GM13977 (cell line): ENCODE results near the gene SLC6A13.

ENCODE experiments used
- DNase-seq: peaks from one replicate; pipeline ENCODE4 v3.0.0; 2012; ENCODE audit warnings: low spot score
- in situ Hi-C: fragments of 300-500 bp; cut with MboI; formaldehyde crosslinking; loops from one replicate; pipeline ENCODE4 v1.12.0; 2022; ENCODE audit warnings: low sequenced_read_pairs, low pct_unique_long_range_greater_than_20kb, mixed read lengths, inconsistent platforms; ENCODE audit not compliant: unreplicated experiment
- TF ChIP-seq, protein P1 (sequence below): IDR thresholded peaks from 2 replicates; pipeline ENCODE4 v1.5.1; 2012; ENCODE audit warnings: mild to moderate bottlenecking, control low read depth; ENCODE audit not compliant: insufficient read depth; ENCODE audit errors: extremely low read depth, missing control alignments

The SLC6A13 gene

DNA sequence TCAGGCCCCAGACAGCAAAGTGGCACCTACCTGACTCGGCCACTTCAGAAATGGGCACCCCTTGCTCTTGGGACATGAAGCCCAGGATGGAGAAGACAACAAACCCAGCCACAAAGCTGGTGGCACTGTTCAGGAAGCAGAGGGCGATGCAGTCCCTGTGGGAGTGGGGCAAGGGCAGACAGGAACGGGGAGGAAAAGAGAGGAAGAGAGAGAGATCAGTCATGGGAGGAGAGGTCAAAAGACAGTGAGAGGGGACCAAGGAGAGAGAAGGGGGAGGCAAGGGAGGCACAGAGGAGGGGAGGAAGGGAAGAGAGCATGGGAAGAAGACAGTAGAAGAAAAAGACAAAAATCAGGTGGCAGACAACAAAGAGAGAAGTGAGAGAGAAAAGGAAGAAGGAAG lies 65.3 kb downstream of the SLC6A13 start:
- TF ChIP-seq, protein P1, sequence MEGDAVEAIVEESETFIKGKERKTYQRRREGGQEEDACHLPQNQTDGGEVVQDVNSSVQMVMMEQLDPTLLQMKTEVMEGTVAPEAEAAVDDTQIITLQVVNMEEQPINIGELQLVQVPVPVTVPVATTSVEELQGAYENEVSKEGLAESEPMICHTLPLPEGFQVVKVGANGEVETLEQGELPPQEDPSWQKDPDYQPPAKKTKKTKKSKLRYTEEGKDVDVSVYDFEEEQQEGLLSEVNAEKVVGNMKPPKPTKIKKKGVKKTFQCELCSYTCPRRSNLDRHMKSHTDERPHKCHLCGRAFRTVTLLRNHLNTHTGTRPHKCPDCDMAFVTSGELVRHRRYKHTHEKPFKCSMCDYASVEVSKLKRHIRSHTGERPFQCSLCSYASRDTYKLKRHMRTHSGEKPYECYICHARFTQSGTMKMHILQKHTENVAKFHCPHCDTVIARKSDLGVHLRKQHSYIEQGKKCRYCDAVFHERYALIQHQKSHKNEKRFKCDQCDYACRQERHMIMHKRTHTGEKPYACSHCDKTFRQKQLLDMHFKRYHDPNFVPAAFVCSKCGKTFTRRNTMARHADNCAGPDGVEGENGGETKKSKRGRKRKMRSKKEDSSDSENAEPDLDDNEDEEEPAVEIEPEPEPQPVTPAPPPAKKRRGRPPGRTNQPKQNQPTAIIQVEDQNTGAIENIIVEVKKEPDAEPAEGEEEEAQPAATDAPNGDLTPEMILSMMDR = no peak
- in situ Hi-C loops = no loop called here
- no peak for DNase-seq

DNA sequence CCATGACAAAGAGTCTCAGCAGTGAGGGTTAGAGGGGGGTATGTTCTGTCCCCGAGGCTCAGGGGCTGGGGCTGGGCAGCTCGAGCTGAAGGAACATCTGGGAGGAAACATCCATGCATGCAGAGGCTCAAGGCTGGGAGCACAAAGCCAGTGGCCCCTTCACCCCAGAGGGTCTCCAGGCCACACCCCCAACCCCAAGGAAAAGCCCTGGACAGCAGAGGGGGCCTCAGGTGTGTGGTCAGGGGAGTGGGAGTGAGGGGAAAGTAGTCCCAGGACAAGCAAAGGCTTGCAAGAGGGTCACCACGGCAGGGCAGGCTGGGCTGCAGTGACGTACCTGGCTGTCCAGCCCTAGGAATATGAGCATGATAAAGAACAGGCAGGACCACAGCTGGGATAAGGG lies 66.2 kb downstream of the SLC6A13 start:
- TF ChIP-seq, protein P1 = no peak
- in situ Hi-C loops = no loop called here
- DNase-seq = no peak

DNA sequence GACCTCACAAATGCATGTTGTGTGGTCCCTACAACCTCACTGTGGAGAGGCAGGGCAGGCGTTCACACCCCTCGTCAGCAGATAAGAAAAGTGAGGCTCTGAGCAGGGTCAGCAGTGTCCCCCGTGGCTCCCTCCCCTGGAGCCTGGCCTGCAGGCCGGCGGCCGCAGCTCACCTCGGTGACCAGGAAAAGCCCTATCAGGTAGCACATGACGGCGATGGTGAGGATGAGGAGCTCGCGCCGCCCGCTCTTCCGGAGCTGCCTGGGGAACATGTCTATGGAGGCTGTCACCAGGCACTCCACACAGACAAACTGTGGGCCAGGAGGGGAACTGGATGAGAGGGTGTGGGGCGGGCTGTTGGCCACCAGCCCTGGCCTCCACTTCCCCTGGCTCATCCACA lies 66.7 kb downstream of the SLC6A13 start:
- in situ Hi-C loops = no loop called here
- DNase-seq = no peak

DNA sequence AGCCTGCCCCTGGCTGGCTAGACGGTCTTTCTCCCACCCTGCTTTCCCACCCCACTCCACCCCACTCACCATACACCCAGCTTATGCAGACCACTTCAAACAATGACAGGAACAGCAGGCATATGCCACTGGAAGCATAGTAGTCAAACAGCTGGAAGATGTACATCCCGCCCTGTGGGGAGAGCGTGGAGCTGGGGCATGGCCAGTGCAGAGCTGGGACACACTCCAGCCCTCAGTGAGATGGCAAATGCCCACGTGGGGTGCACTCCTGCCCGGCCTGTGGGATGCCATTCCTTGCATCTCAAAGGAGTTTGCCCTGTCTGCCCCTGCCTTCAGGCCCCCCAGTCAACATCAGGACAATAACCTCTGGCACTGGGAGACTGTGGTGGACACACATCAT lies 67.5 kb downstream of the SLC6A13 start:
- in situ Hi-C loops = no loop called here

More for the DNA sequence above, 66.7 kb downstream of the SLC6A13 start:
- TF ChIP-seq, protein P1 = no peak

DNA sequence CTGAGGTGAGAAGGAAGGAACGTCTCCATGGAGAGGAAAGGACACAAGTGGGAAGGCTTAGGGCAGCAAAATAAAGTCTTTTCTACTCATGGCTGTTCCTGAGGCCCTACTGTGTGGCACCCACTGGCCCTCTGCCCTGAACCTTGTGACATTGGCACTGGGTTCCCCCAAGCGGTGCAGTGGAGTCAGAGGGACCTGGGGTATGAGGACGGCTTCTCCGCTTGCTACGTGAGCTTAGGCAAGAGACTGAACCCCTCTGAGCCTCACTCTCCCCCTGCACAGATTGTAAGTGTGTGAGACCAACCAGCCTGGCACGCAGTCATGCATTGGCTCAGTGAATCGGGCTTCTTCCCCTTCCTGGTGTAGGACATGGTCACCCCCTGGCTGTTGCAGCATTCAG lies 68.4 kb downstream of the SLC6A13 start:
- DNase-seq = no peak
- TF ChIP-seq, protein P1 = no peak
- in situ Hi-C loops = no loop called here

More for the DNA sequence above, 67.5 kb downstream of the SLC6A13 start:
- no peak for DNase-seq
- TF ChIP-seq, protein P1 = no peak

DNA sequence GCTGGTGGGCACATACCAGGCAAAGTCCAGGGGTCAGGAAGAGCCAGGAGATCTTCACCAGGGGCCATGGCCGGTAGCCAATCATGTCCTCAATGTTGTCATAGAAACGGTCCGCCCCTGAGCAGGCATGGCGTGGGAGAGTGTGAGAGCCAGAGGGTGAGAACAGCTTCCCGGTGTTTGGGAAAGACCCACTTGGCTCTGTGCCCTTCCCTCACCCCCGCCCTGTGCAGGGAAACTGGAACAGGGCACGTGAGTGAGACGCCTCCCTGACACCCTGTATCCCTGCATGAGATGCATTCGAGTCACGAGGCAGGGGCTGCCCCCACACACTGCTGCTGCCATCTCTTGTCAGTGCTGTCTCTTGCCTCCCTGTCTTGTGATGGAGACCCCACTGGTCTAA lies 69.4 kb downstream of the SLC6A13 start:
- in situ Hi-C loops = no loop called here
- DNase-seq = no peak
- TF ChIP-seq, protein P1 = no peak

DNA sequence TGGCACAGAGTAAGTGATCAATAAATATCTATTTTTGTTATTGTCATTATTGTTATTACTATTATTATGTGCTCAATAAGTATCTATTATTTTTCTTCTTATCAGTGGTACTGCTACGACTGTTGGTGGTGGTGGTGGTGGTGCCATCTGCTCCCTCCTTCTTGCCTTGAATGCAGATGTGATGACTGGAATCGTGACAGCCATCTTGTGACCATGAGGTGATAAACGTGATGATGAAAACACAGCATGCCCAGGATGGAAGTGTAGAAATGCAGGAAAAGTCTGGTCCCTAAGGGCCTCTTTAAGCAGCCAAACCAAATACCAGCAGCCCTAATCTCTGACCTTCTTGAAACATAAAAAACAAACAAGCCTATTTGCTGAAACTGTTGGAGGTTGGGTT lies 71.1 kb downstream of the SLC6A13 start:
- TF ChIP-seq, protein P1 = no peak
- DNase-seq = no peak
- in situ Hi-C loops = no loop called here
